BJ (cell line): Measurements from ENCODE around the gene NPFFR1. TPM values are rescaled to one million over a fixed set of nuclear protein-coding genes. Genes with fewer than 3 reads are reported as not detected.
"Not testable (repeated sequence)": the region's sequence is repeated elsewhere in the genome, so short reads cannot be mapped to it uniquely, and the experiment has no call there.

Experiments
- CTCF ChIA-PET: fragments of 350-600 bp; formaldehyde crosslinking; extraction: SDS; loops from one replicate; lab custom pipeline; 2021; ENCODE audit warnings: antibody characterized with exemption, inconsistent platforms; lab: Yijun Ruan, JAX
- POLR2A ChIA-PET: fragments of 300-600 bp; sonication (Branson Sonifier 250); formaldehyde crosslinking; extraction: SDS; loops from one replicate; lab custom pipeline; 2021; ENCODE audit warnings: antibody characterized with exemption; lab: Charles Lee
- DNase-seq: peaks from one replicate; pipeline ENCODE4 v3.0.0-alpha.2; 2011; ENCODE audit warnings: low read depth
- H3K27me3 ChIP-seq: 2 replicates; pipeline ENCODE4 v1.6.0; 2011; ENCODE audit warnings: low read length; ENCODE audit not compliant: control insufficient read depth, insufficient read depth
- H3K36me3 ChIP-seq: 2 replicates; pipeline ENCODE4 v1.5.1; 2011; ENCODE audit warnings: low read length; ENCODE audit not compliant: control insufficient read depth, insufficient read depth
- H3K4me3 ChIP-seq: 2 replicates; pipeline ENCODE4 v1.5.1; 2011; ENCODE audit warnings: low read depth, mild to moderate bottlenecking, control low read depth, low read length
- CTCF ChIP-seq: IDR thresholded peaks from 2 replicates; pipeline ENCODE4 v1.5.1; 2011; ENCODE audit warnings: low read depth, mild to moderate bottlenecking, control low read depth, inconsistent platforms, low read length, moderate library complexity; ENCODE audit not compliant: insufficient read depth
- polyA plus RNA-seq: library from polyadenylated mRNA; depleted of rRNA; stranded (reverse); fragments of >200 nt; gene quantifications from 2 replicates; pipeline ENCODE4 v1.2.3, GENCODE V29; 2011

Gene NPFFR1
- polyA plus RNA-seq, 1 experiment = not detected

GRCh38 chr10:70254778-70255328 lies 29.0 kb downstream of the NPFFR1 start:
- ChIA-PET POLR2A (no interaction called here), CTCF (interaction anchor here (1.0 to 1.8 kb wide), 3 partner anchors 8 to 110 kb away, joined by 3 to 4 read pairs (median 4); no protein-coding TSS in a partner anchor)
- TF ChIP-seq CTCF = no peak

GRCh38 chr10:70253878-70254765 lies 29.7 kb downstream of the NPFFR1 start:
- Histone ChIP-seq H3K36me3 (no peaks in the 10 kb centered on the region), H3K4me3 (no peak overlapping the region), H3K27me3 (peaks cover 30% of the 10 kb centered on the region)
- ChIA-PET CTCF (interaction anchor here (1.0 to 2.0 kb wide), 5 partner anchors 9 to 110 kb away, joined by 3 to 6 read pairs (median 4); no protein-coding TSS in a partner anchor), POLR2A (no interaction called here)
- no peak for DNase-seq
- TF ChIP-seq CTCF = no peak

More at GRCh38 chr10:70254778-70255328, 29.0 kb downstream of the NPFFR1 start:
- DNase-seq = no peak
- Histone ChIP-seq H3K4me3 (no peak overlapping the region), H3K27me3 (peaks cover 32% of the 10 kb centered on the region), H3K36me3 (no peaks in the 10 kb centered on the region)

- H3K4me3 ChIP-seq = no peak overlapping the region
- no peaks in the 10 kb centered on the region for H3K36me3 ChIP-seq
- DNase-seq = no peak
- TF ChIP-seq CTCF = no peak
- ChIA-PET POLR2A (no interaction called here), CTCF (no interaction called here)
- H3K27me3 ChIP-seq = peaks cover 37% of the 10 kb centered on the region
These were observed 32.7 kb downstream of the NPFFR1 start for GRCh38 chr10:70250961-70251680.

- POLR2A ChIA-PET = no interaction called here
- no peak overlapping the region for H3K4me3 ChIP-seq
- CTCF ChIA-PET = no interaction called here
- H3K27me3 ChIP-seq = peaks cover 34% of the 10 kb centered on the region
- TF ChIP-seq CTCF = no peak
- no peaks in the 10 kb centered on the region for H3K36me3 ChIP-seq
- DNase-seq = no peak
These were observed 36.4 kb downstream of the NPFFR1 start for GRCh38 chr10:70247360-70247759.

GRCh38 chr10:70241081-70241480 lies 42.7 kb downstream of the NPFFR1 start:
- Histone ChIP-seq H3K4me3 (no peak overlapping the region), H3K27me3 (peaks cover 19% of the 10 kb centered on the region), H3K36me3 (no peaks in the 10 kb centered on the region)
- TF ChIP-seq CTCF = no peak
- no peak for DNase-seq
- ChIA-PET CTCF (interaction anchor here (1.1 kb wide), 2 partner anchors 13 to 123 kb away, joined by 3 to 4 read pairs; no protein-coding TSS in a partner anchor), POLR2A (no interaction called here)

- CTCF ChIA-PET, POLR2A ChIA-PET, DNase-seq: not testable (repeated sequence)
These were observed 43.8 kb downstream of the NPFFR1 start for GRCh38 chr10:70239986-70240385.

More at GRCh38 chr10:70239986-70240385, 43.8 kb downstream of the NPFFR1 start:
- not testable (repeated sequence) for H3K4me3 ChIP-seq, H3K36me3 ChIP-seq, H3K27me3 ChIP-seq
